HG02623 (cell line): ENCODE data around the gene SLC35C1.

Experiments used
- ATAC-seq: cut with Tn5 transposase; IDR thresholded peaks from one replicate; pipeline ENCODE4 v1.9.1; 2021; ENCODE audit warnings: moderate library complexity; ENCODE audit not compliant: unreplicated experiment

The SLC35C1 gene

GRCh38 chr11:45844822-45845578 lies 40.1 kb downstream of the SLC35C1 start:
- ATAC-seq: no peak

GRCh38 chr11:45846174-45846675 lies 41.3 kb downstream of the SLC35C1 start:
- no peak for ATAC-seq

- ATAC-seq: peak; percentile 95
These were observed 42.3 kb downstream of the SLC35C1 start, which contains the start of gene CRY2 for GRCh38 chr11:45846974-45847910. Gene CRY2, plus strand, starts transcription at chr11:45847475. Its CDS starts 16 bp downstream, at chr11:45847491.

DNA sequence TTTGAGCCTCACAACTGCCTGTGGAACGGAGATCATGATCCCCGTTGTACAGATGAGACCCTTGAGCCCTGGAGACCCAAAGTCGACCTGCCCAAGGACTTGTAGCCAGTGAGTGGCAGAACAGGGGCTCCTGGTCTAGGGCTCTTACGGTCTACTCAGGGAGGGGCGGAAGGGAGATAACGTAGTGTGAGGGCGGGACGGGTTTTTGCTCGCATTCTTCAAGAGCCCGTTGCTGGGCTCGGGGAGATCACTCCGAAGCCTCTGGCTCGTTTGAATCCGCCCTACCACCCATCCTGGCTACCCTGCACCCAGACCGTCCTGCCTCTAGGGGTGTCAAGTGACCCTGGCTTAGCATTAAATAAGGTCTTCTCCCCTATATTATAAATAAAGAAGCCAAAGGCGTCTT lies 43.0 kb downstream of the SLC35C1 start:
- ATAC-seq: peak; percentile 4

- no peak for ATAC-seq
These were observed 43.7 kb downstream of the SLC35C1 start for GRCh38 chr11:45848654-45849081.

DNA sequence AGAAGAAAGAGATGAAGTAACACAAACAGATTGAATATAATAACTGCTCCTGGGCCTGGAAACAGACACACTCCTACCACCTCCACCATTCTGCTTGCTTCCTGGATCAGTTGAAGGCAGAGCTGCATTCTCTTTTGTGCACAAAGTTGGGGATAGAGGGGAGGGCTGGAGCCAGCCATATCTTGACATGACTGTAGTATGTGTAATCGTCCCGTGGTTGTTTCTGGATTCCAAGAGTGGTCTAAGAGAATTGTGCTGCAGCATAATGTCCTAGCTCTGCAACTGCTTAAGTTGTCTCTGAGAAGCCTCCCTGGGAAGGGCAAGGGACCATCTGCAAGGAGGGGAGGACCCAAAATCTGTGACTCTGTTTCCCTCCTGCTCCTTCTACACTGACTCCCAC lies 45.5 kb downstream of the SLC35C1 start:
- ATAC-seq: no peak

DNA sequence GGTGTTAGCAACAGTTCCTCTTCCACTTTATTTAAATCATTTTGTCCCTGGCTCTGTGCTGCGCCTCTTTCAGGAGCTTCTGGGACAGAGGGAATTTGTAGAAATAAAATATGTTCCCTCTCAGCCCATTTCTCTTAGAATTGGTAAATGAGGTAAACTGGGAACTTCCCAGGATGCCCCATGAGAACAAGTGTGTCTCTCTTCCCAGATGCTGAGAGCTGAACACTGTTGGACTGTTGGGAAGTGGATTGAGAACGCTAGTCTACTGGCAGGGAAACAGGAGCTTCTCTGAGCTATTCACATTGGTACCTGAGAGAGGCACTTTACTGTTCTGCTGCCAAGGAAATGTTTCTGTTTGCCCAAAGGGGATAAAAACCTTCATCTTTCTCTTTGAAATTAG lies 46.3 kb downstream of the SLC35C1 start:
- ATAC-seq: no peak

DNA sequence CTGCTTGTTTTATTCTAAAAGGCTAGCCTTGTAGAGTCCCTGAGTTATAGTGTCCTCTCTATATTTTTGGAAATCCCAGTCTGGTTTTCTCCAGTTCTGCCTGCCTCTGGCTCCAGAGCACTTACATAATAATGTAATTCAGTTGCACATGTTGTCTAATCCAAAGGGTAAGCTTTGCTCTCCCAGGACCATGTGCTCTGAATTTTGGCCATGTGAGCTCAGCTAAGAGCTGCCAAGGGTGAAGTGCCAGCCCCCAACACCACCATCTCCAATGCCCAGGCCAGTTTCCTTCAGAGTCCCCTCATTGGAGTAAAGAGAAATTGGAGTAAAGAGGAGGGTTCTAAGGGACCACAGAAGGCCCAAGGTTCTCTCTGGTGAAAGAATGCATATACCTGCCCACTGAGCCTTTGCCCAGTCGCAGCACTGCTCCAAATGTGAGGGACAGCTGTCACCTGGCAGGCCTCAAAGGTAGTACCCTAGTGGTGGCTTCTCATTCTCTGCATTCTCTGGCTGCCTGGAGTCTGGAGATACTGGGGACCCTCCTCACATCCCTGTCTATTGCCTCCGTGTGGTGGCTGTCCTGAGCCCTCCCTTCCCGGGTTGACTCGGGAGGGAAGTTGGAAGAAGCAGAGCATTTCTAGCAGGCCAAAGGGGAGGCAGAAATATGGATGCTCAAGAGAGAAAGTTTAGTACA lies 47.2 kb downstream of the SLC35C1 start:
- no peak for ATAC-seq

DNA sequence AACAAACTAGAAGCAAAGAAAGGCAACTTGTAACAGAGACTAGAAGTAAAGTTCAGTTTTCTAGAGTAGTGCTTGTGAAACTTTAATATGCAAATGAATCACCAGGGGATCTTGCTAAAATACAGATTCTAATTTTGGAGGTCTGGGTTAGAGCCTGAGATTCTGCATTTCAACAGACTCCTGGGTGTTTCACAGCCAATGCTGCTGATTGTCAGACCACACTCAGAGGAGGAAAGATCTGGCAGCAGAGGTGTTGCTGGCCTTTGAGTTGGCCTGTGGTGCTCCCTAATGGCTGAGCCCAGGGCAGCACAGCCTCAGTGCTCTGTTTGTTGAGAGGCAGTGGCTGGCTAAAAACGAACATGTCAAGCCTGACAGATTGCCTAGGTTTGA lies 47.8 kb downstream of the SLC35C1 start:
- no peak for ATAC-seq

DNA sequence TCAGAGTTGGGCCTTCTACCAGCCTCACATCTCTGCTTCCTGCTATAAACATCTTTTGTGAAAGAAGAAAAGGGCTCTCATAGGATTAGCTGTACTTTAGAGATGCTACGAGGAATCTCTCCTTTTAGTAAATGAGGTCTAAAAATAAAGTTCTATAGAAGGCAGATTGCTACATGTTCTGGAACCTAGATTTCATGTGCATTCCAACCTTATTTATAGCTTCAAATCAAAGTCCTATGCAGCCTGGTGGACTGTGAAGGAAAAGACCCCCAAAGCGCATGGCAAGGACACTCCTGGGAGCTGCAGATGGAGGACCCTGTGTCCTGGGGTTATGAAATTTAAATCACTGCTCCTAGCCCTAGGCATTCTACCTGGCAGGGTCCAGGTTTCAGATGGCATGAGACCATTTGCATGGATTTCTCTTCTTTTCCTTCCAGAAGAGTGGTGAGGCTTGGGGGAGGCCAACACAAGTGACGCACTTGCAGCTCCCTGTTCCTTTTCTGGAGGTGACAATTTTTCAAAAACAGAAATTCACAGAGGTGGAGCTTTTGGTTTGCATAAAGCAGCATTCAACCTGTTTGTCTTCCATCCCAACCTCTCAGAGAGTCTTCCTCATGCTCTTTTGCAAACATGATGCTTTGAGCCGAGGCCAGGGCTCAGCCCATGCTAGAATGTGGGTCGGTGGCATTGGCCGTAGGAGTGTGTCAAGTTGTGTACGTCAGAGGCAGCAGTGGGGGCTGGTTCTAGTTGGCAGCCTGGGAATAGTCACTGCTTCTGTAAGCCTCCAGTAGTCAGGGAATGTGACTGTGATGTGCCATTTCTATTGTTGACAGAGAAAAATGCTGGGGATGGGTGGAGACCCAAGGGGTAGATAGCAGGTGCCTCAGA lies 48.6 kb downstream of the SLC35C1 start:
- ATAC-seq: no peak

GRCh38 chr11:45855308-45855707 lies 50.4 kb downstream of the SLC35C1 start:
- ATAC-seq: no peak

- ATAC-seq: no peak
These were observed 51.1 kb downstream of the SLC35C1 start for GRCh38 chr11:45856044-45856468.

DNA sequence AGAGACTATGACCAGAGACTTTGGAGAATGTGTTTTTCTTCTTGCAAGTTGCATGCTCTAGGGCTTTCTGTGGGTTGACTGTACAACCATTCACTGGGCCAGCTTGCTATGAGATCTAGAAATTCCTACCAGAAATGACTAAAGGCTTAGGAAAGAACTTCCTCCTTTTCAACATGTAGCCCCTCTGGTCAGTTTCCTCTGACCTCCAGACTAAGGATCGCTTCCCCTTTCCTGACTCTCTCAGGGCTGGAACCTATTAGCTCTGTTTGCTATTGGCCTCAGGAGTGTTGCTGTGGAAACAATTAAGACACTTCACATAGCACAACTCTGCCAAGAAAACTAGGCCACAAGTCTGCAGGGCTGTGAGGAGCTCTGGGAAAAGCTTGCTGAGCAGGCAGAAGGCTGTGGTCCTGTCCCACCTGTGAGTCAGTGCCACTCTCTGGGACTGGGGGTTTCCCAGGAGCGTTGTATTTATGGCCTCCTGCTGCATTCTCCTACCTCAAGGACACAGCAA lies 53.1 kb downstream of the SLC35C1 start:
- ATAC-seq: no peak

GRCh38 chr11:45858751-45859398 lies 53.9 kb downstream of the SLC35C1 start:
- no peak for ATAC-seq

DNA sequence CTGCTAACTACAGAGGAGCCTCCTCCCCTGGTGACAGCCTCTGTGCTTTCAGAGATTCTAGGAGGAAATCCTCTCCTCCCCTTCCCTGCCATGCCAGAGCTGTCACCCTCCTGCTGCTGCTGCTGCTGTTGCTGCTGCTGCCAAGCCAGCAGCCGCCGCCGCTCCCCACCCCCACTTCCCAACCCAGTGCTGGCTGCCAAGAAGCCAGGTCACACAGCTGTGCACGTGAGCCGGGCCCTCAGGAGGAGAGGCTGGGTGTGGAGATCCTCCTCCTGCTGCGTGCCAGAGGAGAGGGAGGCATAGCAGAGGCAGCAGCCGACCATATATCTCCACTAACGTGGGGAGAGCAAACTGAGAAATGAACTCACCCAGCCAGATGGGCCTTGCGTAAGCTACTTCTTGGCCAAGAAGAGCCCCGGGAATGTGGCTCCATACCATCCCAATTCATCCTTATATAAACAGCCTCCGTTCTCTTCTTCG lies 54.8 kb downstream of the SLC35C1 start:
- ATAC-seq: no peak

DNA sequence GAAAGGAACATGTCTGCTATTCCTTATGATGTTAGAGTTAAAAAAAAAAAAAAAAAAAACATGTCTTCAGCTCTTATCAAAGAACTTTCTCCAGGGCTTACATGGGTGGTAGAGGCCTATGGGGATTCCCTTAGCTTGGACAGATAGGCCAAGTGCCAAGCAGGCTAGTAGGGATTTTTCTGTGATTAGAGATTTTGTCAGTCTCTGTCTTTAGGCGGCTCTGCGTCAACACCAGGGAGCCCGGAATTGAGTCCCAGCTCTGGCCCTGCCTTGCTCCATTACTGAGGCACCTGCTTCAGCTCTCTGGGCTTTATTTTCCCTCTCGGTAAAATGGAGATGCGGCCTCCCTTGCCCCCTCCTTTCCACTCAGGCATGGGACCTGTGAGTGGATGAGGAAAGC lies 55.4 kb downstream of the SLC35C1 start:
- ATAC-seq: no peak

DNA sequence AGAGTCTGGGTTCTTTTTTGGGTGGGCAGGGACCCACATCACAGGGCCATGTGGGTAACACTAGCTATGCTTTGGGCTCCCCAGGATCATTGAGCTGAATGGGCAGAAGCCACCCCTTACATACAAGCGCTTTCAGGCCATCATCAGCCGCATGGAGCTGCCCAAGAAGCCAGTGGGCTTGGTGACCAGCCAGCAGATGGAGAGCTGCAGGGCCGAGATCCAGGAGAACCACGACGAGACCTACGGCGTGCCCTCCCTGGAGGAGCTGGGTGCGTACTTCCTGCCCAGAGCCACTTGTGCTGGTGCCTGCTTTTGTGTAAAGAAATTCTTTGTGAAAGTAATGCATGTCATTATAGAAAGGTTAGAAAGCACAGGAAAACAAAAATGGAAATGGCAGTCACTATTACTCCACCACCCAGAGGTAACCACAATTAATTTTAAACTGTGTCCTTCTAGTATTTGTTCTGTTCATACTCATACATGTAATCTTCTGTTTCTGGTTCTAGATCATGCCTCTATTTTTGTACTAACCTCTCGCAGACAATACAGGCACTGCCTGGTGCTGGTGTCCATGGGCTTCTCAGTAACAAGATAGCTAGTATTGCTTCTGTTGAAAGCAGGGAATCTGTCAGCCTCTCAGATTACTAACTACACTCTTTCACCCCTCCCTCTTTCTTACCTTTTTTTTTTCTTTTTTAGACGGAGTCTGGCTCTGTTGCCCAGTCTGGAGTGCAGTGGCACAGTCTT lies 56.0 kb downstream of the SLC35C1 start:
- no peak for ATAC-seq
